ENCODE results near the gene UTY. TPM values are rescaled to one million over a fixed set of nuclear protein-coding genes. Genes with fewer than 3 reads are reported as not detected.

The UTY gene
- total and polyA plus RNA-seq, 9 of the 15 experiments (the other 6 are each of a cell fraction or from before 2014, with no cell fraction given), result 0.09 TPM; not detected in 8

GRCh38 chrY:13337934-13338333, 141.9 kb downstream of the UTY start:
- in situ Hi-C loops (cut with MboI), result no loop called here
- Histone ChIP-seq H2AFZ (ENCODE audit: low read depth, low read length) (no peak overlapping the region), H3K27me3 (ENCODE audit: control insufficient read depth in 2 of 2, insufficient read depth in 2 of 2, low read length in 2 of 2) (no peaks in the 10 kb centered on the region), H3K36me3 (ENCODE audit: control insufficient read depth, insufficient read depth, low read length) (no peaks in the 10 kb centered on the region), H3K79me2 (ENCODE audit: control insufficient read depth, insufficient read depth, low read length) (no peaks in the 10 kb centered on the region), H3K27ac (ENCODE audit: extremely low read depth, low read depth, low read length) (no peak overlapping the region), H3K4me3 (no peak overlapping the region), H3K9me3 (replicated peaks; ENCODE audit: control insufficient read depth, insufficient read depth, low read depth, low read length) (no peaks in the 10 kb centered on the region), H3K4me1 (replicated peaks in 1 of 2; ENCODE audit: control insufficient read depth in 2 of 2, insufficient read depth in 2 of 2, low read length in 2 of 2) (no peaks in the 10 kb centered on the region), H4K20me1 (replicated peaks; ENCODE audit: control insufficient read depth, insufficient read depth, low read length) (no peaks in the 10 kb centered on the region), H3K4me2 (ENCODE audit: insufficient read depth, low read length) (no peak overlapping the region), H3K9ac (ENCODE audit: insufficient read depth in 1 of 2, low read depth in 2 of 2, low read length in 2 of 2) (no peak overlapping the region), H3K9me1 (ENCODE audit: control insufficient read depth, insufficient read depth, low read length) (no peaks in the 10 kb centered on the region)
- WGBS (ENCODE audit: insufficient coverage, low coverage, missing lambda C conversion rate), result no CpG with 5 or more reads among the region's 5 CpGs
- DNase-seq (ENCODE audit: extremely low read depth in 1 of 4, low spot score in 3 of 4), result no peak
- intact Hi-C loops (cut with micrococcal nuclease), result no loop called here
- TF ChIP-seq ARHGAP35 (IDR thresholded peaks at IDR 0.05; ENCODE audit: partially characterized antibody), result no peak
- no peak for TF ChIP-seq LCOR (CRISPR knock-in tag; IDR thresholded peaks at IDR 0.05)
- TF ChIP-seq ZNF561 (CRISPR knock-in tag; conservative IDR thresholded peaks at IDR 0.05), result no peak
- no peak for TF ChIP-seq THRA (IDR thresholded peaks at IDR 0.05)
- TF ChIP-seq RBM17 (IDR thresholded peaks at IDR 0.05; ENCODE audit: borderline replicate concordance, low read depth, low read length), result no peak
- TF ChIP-seq ZNF589 (CRISPR knock-in tag; IDR thresholded peaks at IDR 0.05; ENCODE audit: low read depth), result no peak
- no peak for TF ChIP-seq KLF10 (CRISPR knock-in tag; IDR thresholded peaks at IDR 0.05)
- no peak for TF ChIP-seq VEZF1 (CRISPR knock-in tag; IDR thresholded peaks at IDR 0.05)
- TF ChIP-seq EWSR1 (IDR thresholded peaks at IDR 0.05; ENCODE audit: borderline replicate concordance, low read depth, partially characterized antibody), result no peak
- no peak for TF ChIP-seq ZNF175 (CRISPR knock-in tag; IDR thresholded peaks at IDR 0.05; ENCODE audit: low read depth)
- no peak for TF ChIP-seq CHD1 (IDR thresholded peaks at IDR 0.05; ENCODE audit: low read length)
- no peak for TF ChIP-seq NR2C1 (IDR thresholded peaks at IDR 0.05)
- TF ChIP-seq NR2C1 (tag; IDR thresholded peaks at IDR 0.05), result no peak
- no peak for FAIRE-seq
- BruUV-seq (replicated peaks), result no TSS peak
- ChIA-PET POLR2A (no interaction called here), CTCF (ENCODE audit: low intra/inter-chr PET ratio) (no interaction called here)
- ATAC-seq, result no peak
